Erythroblast (primary cell): ENCODE data around the gene EVC.
"Not testable (repeated sequence)": the region's sequence is repeated elsewhere in the genome, so short reads cannot be mapped to it uniquely, and the experiment has no call there.

Experiments
- DNase-seq, 2 experiments: peaks; one replicate each; lab custom pipeline; 2025; lab: John Stamatoyannopoulos, UW
- GATA1 ChIP-seq: IDR thresholded peaks from 2 replicates; pipeline ENCODE4 v1.6.1; 2011; ENCODE audit warnings: low read depth, mild to moderate bottlenecking, control low read depth, low read length, moderate library complexity
- POLR2A ChIP-seq: IDR thresholded peaks from 2 replicates; pipeline ENCODE4 v1.6.1; 2011; ENCODE audit warnings: mild to moderate bottlenecking, low read length

Gene EVC

DNA sequence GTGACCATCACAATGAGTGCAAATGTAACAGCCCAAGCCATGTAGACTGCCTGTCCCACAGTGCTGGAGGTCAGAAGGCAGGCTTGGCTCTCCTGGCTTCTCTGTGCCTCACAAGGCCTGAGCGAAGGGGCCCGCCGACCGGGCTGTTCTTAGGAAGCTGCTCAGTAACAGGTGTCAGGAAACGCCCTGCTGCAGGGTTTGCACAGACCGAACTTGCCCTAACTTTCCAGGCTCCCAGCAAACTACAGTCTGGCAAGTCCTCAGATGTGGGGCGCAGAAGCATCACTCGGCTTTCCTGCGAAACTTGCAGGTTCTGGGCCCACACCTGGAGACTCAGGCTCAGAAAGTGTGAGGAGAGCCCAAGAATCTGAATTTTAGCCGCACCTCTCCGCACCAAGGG is 94.3 kb downstream of the EVC start:
- no peak for DNase-seq
- no peak for TF ChIP-seq GATA1
- no peak for TF ChIP-seq POLR2A

DNA sequence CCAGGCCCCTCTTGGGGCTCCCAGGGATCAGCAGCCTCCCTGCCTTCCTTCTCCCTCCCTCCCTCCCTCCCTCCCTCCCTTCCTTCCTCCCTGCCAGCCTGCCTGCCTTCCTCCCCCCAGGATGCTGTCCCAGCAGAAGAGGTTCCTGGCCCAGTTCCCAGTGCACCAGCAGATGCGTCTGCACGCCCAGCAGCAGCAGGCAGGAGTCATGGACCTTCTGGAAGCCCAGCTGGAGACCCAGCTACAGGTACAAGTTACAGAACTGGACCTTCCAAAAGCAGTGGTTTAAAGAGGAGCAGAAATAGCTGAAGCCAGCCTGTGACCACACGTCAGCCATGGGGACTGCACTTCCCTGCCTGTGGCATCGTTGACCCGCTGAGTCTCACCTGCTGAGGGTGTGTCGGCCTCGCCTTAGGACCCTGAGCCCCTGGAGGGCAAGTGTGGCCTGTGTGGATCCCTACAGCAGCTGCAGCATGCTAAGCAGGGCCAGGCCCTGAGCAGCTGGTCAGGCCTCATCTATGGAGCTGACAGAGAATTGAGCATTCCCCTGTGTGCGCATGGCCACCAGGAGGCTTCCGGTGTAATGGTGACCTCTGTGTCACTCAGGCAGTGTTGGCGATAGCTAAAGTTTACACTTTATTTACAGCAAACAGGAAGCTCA is 97.2 kb downstream of the EVC start:
- no peak for TF ChIP-seq POLR2A

DNA sequence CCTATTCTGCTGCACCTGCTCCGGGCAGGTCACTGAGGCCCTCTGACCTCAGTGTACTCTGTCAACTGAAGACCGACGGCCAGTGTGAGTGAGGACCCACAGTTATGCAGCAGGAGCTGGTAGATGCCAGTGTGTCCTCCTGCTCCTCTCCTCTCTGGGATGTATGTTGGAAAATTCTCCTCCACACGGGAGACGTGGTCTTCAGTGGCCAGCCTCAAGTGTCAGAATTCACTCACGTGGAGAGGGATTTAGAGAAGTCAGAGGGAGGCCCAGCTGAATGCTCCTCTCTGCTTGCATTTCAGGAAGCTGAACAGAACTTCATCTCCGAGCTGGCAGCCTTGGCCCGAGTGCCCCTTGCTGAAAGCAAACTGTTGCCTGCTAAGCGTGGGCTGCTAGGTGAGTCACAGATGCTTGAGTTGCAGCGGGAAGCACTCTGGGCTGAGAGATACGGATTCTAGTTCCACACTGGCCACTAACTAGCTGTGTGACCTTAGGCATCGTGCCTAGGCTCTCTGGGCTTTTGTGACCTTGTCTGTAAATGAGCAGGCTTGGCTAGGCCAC is 98.3 kb downstream of the EVC start:
- TF ChIP-seq GATA1, result no peak
- TF ChIP-seq POLR2A, result no peak
- no peak for DNase-seq

More for the DNA sequence above, 97.2 kb downstream of the EVC start:
- DNase-seq, result no peak

DNA sequence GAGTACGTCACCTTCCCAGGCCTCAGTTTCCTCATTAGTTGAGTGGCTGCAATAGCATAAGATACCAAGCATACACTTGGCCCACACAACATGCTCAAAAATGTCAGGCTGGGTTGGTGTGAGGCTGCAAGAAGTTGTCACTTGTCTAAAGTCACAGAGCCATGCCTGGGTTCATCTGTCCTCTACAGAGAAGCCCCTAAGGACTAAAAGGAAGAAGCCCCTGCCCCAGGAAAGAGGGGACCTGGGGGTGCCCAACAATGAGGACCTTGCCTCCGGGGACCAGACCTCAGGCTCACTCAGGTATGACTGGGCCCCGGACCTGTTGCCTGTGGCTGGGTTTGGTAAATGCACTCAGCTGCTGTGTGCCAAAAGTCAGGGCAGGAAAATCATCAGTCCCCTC is 99.2 kb downstream of the EVC start:
- no peak for DNase-seq
- TF ChIP-seq POLR2A (no peak), GATA1 (no peak)

DNA sequence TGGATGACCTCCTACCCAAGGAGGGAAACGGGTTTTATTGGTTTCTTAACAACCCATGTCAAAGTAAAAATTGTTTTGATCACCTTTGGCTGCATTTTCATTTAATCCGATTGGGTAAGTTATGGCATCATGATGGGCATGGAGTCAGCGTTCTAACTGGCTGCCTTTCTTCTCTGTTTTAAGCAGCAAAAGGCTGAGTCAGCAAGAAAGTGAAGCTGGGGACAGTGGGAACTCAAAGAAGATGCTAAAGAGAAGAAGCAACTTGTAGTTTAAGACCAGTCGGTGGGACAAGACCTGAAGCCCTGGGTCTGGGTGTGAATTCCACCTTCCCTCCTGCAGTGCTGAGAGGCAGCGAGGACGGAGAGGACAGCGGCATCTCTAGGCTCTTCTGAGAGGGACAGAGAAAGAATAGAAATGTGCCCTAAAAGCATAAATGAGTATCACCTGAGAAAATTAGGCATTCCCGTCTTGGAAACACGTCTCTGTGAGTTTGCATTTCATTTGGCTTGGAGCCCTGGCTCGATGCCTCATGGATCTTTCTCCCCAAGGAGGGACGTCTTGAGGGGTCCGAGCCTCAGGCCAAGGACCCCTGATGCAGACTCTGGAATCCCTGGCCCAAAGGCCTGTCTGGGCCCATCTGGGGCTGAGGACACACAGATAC is 99.9 kb downstream of the EVC start:
- DNase-seq, result no peak
- TF ChIP-seq POLR2A (no peak), GATA1 (no peak)

DNA sequence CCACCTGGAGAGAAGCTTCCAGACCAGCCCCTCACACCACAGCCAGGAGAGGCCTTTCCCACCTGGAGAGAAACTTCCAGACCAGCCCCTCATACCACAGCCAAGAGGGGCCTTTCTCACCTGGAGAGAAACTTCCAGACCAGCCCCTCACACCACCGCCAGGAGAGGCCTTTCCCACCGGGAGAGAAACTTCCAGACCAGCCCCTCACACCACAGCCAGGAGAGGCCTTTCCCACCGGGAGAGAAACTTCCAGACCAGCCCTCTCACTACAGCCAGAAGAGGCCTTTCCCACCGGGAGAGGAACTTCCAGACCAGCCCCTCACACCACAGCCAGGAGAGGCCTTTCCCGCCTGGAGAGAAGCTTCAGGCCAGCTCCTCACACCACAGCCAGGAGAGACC is 101.1 kb downstream of the EVC start:
- DNase-seq, result not testable (repeated sequence)

DNA sequence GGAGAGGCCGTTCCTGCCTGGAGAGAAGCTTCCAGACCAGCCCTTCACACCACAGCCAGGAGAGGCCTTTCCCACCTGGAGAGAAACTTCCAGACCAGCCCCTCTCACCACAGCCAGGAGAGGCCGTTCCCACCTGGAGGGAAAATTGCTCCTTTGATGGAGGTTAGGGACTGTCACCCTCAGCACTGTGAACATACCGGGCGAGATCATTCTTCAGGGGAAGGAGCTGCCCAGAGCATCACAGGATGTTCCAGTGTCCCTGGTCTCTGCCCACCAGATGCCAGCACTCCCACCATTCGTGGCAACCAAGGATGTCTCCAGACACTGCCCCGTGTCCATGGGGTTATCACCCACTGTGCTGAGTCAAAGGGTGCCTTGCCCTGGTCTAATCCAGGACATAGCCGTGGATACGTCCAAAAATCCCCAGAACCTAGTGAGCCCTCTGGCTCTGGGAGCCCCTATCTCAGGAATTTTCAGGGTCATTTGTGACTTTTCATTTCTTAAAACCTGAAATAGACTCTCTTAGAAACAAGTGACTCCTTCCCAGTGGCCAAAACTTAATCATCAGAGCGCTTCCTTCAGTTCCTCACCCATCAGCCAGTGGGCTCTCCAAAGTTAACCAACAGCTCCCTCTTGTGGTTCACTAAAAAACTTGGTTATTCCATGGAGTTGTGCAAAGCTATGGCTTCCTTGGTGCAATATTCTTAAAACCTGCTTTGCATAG is 101.7 kb downstream of the EVC start:
- DNase-seq, result peak; percentile 59 to 76

DNA sequence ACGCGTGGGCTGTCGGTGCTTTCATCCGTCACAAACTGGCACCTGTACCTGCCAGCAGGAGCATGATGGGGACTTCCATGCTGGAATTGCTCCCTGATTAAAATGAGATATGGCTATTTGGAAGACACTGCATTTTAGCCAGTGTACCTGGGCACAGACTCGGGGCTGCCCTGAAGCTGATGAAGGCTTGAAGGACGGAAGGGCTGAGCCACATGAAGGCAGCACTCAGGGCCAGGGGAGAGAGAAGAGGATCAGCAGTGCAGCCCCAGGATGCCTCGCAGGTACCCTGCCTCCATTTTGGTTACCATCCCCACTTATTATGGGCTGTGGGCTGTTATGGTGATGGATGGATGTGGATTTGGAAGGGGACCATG is 102.9 kb downstream of the EVC start:
- DNase-seq, result no peak
- no peak for TF ChIP-seq POLR2A
- no peak for TF ChIP-seq GATA1

More for the DNA sequence above, 101.7 kb downstream of the EVC start:
- TF ChIP-seq GATA1, result no peak
- no peak for TF ChIP-seq POLR2A

DNA sequence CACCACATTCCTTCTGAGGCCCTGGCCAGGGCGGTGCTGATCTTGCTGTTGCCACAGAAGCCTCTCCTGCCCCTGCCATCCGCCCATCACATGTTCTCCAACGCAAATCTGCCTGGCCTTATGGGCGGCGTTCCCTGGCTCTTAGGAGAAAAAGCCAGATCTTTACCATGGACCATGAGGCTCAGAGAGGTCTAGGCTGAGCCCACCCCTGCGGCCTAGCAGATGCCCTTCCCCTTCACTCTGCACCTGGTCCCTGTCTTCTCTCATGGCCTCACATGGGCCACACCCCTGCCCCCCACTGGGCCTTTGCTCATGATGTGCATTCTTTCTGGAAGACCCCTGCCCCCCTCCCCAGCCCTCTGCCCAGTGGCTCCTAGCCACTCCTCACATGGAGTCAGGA is 103.4 kb downstream of the EVC start:
- TF ChIP-seq GATA1, result no peak

DNA sequence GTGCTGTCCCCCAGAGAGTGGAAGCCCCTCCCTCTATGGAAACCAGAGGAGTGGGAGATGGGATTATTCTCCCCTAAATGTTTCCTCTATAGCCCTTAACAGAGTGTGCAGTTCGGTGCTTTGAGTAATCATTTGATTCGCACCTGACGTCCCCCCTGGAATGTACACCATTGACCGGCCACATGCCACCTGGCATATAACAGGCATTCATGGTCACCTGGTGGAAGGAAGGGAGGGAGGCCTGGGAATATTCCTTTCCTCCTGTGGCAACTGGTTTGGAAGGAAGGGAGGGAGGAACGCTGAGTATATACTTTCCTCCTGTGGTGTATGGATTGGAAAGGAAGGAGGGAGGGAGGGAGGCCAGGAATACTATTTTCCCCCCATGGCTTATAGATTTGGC is 104.6 kb downstream of the EVC start:
- no peak for DNase-seq
- TF ChIP-seq GATA1, result no peak
- TF ChIP-seq POLR2A, result no peak

More for the DNA sequence above, 103.4 kb downstream of the EVC start:
- no peak for DNase-seq

DNA sequence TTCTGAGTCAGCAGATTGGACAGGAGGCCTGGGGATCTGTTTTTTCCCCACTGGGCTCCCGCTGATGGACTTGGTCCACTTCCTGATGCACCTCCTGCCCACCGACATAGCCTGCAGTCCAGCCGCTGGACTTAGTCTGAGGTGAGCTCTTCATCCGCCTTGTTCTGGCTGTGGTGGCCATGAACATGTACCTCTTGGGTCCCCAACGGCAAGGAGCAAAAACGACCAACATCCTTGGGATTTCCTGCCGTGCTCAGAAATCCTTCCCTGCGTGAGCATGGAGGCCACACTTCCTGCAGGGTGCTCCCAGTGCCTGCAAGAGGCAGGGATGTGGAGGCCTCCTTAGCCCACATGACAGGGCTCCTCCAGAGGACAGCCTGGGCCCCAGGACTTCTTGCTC is 105.1 kb downstream of the EVC start:
- TF ChIP-seq POLR2A (no peak), GATA1 (no peak)
- DNase-seq, result no peak

DNA sequence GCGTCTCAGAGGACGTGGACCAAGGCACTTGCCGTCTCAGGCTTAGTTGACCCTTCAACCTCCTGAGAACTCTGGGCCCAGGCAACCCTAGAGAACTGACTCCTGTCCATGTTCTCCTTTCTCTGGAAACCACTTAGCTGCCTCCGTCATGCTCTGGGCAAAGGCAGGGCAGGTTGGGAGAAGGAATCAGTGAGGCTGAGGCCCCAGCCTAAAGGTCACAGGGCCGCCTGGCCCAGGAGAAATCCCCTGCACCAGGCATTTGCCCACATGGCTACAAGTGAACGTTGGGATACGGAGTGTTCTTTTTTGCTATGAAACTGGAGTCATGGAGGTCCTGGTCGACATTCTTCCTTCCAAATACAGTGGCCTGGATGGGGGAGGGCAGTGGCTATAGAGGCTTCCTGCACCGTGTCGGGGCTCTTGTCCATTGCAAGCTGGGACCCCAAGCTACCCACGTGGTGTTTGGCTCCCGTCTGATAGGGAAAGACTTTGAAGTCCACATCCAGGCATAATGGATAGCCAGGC is 105.9 kb downstream of the EVC start:
- TF ChIP-seq GATA1, result no peak
- no peak for TF ChIP-seq POLR2A
- no peak for DNase-seq

DNA sequence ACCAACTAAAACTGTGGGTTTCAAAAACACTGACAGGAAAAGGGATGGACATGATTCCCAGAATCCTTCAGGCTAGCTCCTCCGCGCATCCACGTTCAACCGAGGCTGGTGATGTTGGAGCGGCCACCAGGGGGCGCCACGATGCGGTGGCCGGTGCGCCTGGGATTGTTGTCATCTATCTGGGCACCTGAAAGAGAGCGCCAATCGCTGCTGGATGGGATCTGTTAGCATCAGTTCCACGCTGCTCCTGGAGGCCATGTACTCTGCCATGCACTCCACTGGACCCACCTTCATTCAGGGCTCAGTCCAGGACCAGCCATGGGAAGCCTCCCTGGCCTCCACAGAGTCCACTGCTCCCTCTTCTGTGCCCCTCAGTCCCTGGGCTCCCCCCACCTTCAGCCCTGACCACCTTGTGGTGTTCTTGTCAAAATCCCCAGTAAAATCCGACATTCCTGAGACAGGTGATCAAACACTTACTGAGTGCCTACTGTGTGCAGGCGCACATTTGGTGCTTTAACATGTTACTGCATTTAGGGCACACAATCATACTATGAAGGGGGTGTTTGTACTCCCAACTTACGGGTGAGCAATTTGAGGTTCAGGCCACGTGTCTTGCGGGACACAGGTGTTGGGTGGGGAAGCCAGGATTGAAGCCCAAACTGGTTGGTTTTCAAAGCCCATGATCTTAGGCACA is 110.8 kb downstream of the EVC start:
- TF ChIP-seq GATA1 (no peak), POLR2A (no peak)
- peak in 1 of 2 experiments; percentile 27 for DNase-seq
